Thymus (tissue), 11 donors: ENCODE measurements around the gene PPT2. TPM values are rescaled to one million over a fixed set of nuclear protein-coding genes. Genes with fewer than 3 reads are reported as not detected.

Experiments
- DNase-seq, 9 donors: peaks; one replicate each; pipeline ENCODE4 v3.0.0-alpha.2; 2013; ENCODE audit warnings: low spot score in 9 of 9, low read depth in 6 of 9, missing footprints in 1 of 9
- H3K27ac ChIP-seq, 2 donors: one replicate each; pipeline ENCODE4 v1.5.1; 2013; ENCODE audit warnings: control low read depth in 1 of 2, low read depth in 1 of 2, low read length in 1 of 2, mild to moderate bottlenecking in 1 of 2, moderate library complexity in 1 of 2
- H3K27me3 ChIP-seq, 2 donors: one replicate each; pipeline ENCODE4 v1.5.1; 2013; ENCODE audit warnings: low read length in 1 of 2; ENCODE audit not compliant: control insufficient read depth in 2 of 2, insufficient read depth in 1 of 2
- H3K36me3 ChIP-seq, 2 donors: one replicate each; pipeline ENCODE4 v1.5.1; 2013; ENCODE audit warnings: low read length in 1 of 2, mild to moderate bottlenecking in 1 of 2, moderate library complexity in 1 of 2; ENCODE audit not compliant: control insufficient read depth in 2 of 2, insufficient read depth in 2 of 2
- H3K4me1 ChIP-seq, 2 donors: one replicate each; pipeline ENCODE4 v1.5.1; 2013; ENCODE audit warnings: low read length in 2 of 2; ENCODE audit not compliant: control insufficient read depth in 2 of 2, insufficient read depth in 2 of 2
- H3K4me3 ChIP-seq, 2 donors: one replicate each; pipeline ENCODE4 v1.5.1; 2013; ENCODE audit warnings: low read length in 2 of 2, control low read depth in 1 of 2, mild to moderate bottlenecking in 1 of 2
- H3K9me3 ChIP-seq, 2 donors: one replicate each; pipeline ENCODE4 v1.5.1; 2013; ENCODE audit warnings: low read length in 1 of 2, mild to moderate bottlenecking in 1 of 2; ENCODE audit not compliant: control insufficient read depth in 2 of 2, insufficient read depth in 1 of 2
- WGBS: extraction: QIAGEN DNeasy Blood & Tissue Kit; methylation state at CpG from one replicate; pipeline ENCODE4 v1.1.7; 2013; 5-methylcytosine and 5-hydroxymethylcytosine counted together
- polyA plus RNA-seq: library from polyadenylated mRNA; stranded (reverse); fragments of 200-250 nt; gene quantifications from one replicate; pipeline ENCODE4 v1.2.3, GENCODE V29; 2013
- total RNA-seq: library from RNA; stranded (reverse); fragments of 120-200 nt; gene quantifications from one replicate; pipeline ENCODE4 v1.2.4, GENCODE V29; 2013
- donor health status: healthy.

PPT2 gene
- total and polyA plus RNA-seq, 2 donors = 7.6 to 9.8 TPM

DNA sequence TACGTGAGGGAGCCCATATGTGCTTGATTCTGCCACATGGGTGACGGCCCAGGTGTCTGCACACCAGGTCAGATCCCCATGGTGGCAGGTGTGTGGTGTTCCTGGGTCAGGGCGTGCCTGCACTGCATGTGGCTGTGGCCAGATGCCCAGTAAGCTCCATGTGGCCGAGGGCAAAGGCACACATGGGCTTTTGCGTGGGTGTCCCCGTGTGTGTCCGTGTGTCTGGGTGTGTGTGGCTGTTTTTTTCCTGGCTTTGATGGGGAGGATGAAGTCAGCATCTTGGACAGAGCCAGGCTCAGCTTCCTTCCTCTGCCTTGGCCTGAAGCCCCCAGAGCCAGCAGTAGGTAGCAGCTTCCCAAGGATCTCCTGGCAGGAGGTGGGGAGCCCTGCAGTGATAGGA is 43.3 kb upstream of the PPT2 start:
- no peaks in the 10 kb centered on the region for H3K9me3 ChIP-seq
- H3K4me3 ChIP-seq = no peak overlapping the region
- H3K27ac ChIP-seq = no peak overlapping the region
- H3K36me3 ChIP-seq = peaks cover 11 to 13% of the 10 kb centered on the region in 2 donors
- no peak for DNase-seq
- H3K27me3 ChIP-seq = peaks cover 0 to 43% of the 10 kb centered on the region in 2 donors
- H3K4me1 ChIP-seq = peaks cover 0 to 4% of the 10 kb centered on the region in 2 donors
- 90% methylated on average over 7 of the region's 7 CpGs for WGBS

DNA sequence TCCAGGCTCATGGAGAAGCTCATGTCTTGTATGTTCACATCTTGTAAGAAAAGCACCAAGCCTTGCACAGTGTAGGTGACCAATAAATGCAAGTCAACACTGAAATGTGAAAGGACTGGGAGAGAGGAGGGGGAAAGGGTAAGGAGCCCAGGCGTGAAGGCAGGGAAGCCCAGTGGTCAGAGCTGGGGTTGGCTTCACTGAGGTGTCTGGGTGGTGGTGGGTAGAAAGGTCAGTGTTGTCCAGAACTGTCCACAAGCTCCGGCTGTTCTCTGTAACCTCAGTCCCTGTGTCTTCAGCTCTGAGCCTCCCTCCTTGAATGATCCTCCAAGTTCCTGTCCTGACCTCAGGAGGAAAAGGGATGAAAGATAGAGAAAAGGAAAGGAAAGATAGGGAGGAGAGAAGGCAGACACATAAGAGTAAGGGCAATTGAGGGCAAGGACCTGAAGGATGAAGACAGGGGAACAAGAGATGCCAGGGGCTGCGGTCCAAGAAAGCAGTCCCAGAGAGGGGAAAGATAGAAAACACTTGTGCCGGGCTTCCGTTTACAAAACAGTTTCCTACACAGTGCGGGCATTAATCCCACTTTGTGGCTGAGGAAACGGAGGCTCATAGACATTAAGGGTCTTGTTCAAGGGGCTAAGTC is 42.4 kb upstream of the PPT2 start:
- Histone ChIP-seq H3K4me3 (no peak overlapping the region), H3K27ac (no peak overlapping the region), H3K4me1 (peaks cover 0 to 4% of the 10 kb centered on the region in 2 donors), H3K27me3 (peaks cover 0 to 39% of the 10 kb centered on the region in 2 donors), H3K36me3 (peaks cover 20 to 22% of the 10 kb centered on the region in 2 donors), H3K9me3 (no peaks in the 10 kb centered on the region)
- no peak for DNase-seq
- WGBS = 92% methylated on average over 7 of the region's 7 CpGs

DNA sequence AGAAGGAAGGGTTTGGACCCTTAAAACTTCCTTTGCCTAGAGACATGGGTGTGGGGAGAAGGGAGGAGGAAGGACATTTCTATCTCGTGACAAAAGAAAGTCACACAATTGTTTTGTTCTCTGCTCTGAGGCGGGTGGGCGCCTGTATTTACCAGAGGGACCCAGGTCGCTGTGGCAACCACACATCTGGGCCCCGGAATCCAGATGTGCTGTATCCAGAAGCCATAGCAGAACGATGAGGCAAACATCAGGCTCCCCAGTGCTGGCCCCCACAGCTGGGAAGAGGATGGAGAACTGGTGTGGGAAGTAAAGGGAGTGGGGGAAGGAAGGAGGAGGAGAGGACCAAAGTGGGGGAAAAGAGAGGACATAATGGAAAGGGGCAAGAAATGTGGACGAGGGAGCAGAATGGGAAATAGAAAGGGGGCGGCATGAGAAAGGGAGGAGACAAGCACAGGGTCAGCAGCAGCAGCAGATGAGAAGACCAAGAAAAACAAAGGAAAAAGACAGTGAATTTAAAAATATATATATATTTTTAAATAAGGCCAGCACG is 41.4 kb upstream of the PPT2 start:
- H3K9me3 ChIP-seq = no peaks in the 10 kb centered on the region
- H3K27ac ChIP-seq = no peak overlapping the region
- peaks cover 0 to 31% of the 10 kb centered on the region in 2 donors for H3K27me3 ChIP-seq
- no peak for DNase-seq
- H3K4me3 ChIP-seq = no peak overlapping the region
- H3K36me3 ChIP-seq = peaks cover 30 to 32% of the 10 kb centered on the region in 2 donors
- 95% methylated on average over 9 of the region's 9 CpGs for WGBS
- peaks cover 0 to 4% of the 10 kb centered on the region in 2 donors for H3K4me1 ChIP-seq

DNA sequence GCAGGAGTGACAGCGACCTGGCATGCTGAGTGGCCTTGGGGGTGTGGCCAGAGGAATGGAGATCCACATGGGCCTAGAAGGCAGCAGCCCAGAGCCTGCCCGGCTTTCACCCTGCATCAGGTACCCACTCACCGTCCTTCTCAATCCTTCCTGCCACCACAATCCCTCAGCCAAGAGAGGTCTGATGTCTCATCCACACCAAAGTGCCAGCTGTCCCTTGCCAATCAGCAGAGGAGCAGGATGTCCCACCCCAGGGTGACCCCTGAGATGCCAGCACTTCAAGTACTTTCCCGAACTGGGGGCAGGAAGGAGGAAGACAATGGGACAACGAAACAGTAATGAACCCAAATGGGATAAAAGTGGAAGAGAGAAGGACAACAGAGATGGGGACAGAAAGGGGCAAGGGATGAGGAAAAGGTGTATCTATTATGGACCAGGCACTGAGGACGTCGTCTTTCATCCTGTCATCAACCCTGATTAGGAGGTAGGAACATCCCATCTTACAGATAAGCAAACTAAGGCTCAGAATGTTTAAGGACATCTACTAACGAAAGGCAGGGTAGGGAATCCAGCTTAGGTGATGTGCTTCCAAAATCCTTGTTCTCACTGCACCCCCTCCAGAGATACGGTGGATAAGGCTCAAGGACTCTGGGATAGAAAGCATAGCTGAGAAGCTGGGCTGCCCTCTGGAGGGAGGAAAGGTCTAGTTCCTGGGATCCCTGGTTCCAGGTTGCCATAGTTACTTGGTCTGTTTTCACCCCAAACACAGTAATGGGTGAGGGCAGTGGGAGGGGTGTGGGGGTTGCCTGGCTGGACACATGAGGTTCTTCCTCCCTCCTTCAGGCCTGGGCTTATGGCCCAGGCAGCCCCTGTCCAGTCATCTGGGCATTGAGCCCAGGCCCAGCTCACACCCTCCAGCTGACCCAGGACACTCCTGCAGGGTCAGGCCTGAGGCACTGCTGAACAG is 40.3 kb upstream of the PPT2 start:
- H3K9me3 ChIP-seq = no peaks in the 10 kb centered on the region
- peak overlapping the region in 1 of 2 donors; percentile 32 for H3K27ac ChIP-seq
- no peak overlapping the region for H3K4me3 ChIP-seq
- DNase-seq = no peak
- peaks cover 40 to 41% of the 10 kb centered on the region in 2 donors for H3K36me3 ChIP-seq
- peaks cover 0 to 4% of the 10 kb centered on the region in 2 donors for H3K4me1 ChIP-seq
- peaks cover 0 to 19% of the 10 kb centered on the region in 2 donors for H3K27me3 ChIP-seq
- WGBS = 97% methylated on average over 9 of the region's 9 CpGs

DNA sequence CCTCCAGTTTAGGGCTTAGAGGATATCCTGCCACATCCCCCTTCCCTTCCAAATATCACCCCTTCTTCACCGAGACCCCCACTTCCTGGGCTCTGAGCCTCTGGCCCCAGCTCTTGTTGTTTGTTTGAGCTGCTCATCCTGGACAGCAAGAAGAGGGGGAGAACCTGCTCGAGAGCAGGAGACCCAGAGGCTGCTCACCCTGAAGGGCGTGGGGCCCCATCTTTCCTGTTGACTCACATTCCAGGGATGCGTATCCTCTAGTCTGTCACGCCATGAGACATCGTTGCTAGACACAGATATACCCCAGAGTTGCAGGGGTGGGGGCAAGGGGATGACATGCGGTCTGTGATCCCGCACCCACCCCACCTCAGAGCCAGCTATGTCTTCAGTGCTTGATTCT is 39.1 kb upstream of the PPT2 start:
- Histone ChIP-seq H3K36me3 (peaks cover 47 to 51% of the 10 kb centered on the region in 2 donors), H3K4me3 (no peak overlapping the region), H3K4me1 (peaks cover 0 to 9% of the 10 kb centered on the region in 2 donors), H3K9me3 (no peaks in the 10 kb centered on the region), H3K27me3 (peaks cover 0 to 8% of the 10 kb centered on the region in 2 donors), H3K27ac (no peak overlapping the region)
- DNase-seq = no peak
- WGBS = 93% methylated on average over 8 of the region's 8 CpGs

DNA sequence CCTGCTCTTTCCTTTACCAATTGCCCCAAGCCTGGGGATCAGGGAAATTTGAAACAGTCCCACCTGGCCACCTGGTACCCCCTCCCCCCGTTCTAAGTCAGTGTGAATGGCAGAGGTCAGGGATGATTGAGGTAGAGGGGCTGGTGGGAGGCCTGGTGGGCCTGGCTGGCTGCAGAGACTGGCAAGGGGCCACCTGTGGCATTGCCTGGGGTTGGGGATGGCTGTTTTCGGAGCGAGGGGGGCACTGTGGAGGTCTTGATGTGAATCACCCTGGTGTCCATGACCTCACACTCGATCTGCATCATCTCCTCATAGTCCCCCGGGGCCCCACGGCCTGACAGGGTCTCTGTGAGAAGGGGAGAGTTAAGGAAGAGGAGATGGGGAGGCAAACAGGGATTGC is 38.3 kb upstream of the PPT2 start:
- Histone ChIP-seq H3K27me3 (peaks cover 0 to under 1% of the 10 kb centered on the region in 2 donors), H3K9me3 (no peaks in the 10 kb centered on the region), H3K36me3 (peaks cover 52 to 57% of the 10 kb centered on the region in 2 donors), H3K4me3 (no peak overlapping the region), H3K27ac (no peak overlapping the region), H3K4me1 (peaks cover 0 to 9% of the 10 kb centered on the region in 2 donors)
- 98% methylated on average over 6 of the region's 6 CpGs for WGBS
- no peak for DNase-seq

DNA sequence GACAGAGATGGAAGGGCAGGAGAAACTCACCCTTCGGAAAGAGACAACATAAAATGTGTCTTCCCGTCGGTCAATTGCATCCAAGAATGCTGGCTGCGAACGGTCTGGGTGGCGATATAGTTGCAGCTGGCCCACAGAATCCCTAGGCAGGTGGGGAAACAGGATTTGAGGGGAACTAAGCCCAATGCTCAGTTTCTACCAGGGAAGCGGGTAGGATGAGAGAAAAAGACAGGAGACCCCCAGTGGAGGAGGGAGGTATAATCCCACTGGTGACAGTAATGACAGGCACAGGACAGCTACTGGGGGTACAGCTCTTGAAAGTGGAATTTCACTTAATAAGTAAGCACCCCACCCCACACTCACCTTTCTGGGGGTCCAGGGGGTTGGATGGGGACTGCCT is 37.3 kb upstream of the PPT2 start:
- H3K4me1 ChIP-seq = peaks cover 0 to 9% of the 10 kb centered on the region in 2 donors

DNA sequence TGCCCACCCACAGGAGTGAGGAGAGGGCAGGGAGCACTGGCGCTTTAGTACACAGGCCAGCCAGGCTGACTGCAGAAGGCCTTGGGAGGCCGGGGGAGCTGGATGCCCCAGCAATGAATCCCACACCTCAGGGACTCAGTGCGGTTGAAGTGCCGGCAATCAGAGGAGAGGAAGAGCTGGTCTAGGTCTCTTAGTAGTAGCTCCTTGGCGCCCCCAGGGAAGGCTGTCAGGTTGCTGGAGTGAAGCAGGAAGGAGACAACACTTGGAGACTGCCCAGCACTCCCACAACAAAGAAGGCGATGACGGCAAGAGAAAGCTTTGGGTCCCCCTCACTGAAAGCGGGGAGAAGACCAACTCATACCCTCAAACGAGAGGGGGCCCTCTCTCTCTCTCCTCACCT is 36.5 kb upstream of the PPT2 start:
- Histone ChIP-seq H3K9me3 (no peaks in the 10 kb centered on the region), H3K36me3 (peaks cover 63 to 73% of the 10 kb centered on the region in 2 donors), H3K27me3 (no peaks in the 10 kb centered on the region), H3K27ac (no peak overlapping the region), H3K4me3 (no peak overlapping the region), H3K4me1 (peaks cover 0 to 9% of the 10 kb centered on the region in 2 donors)
- DNase-seq = no peak
- WGBS = 97% methylated on average over 9 of the region's 9 CpGs

More for the DNA sequence above, 37.3 kb upstream of the PPT2 start:
- Histone ChIP-seq H3K36me3 (peaks cover 58 to 66% of the 10 kb centered on the region in 2 donors), H3K27ac (no peak overlapping the region), H3K4me3 (no peak overlapping the region), H3K9me3 (no peaks in the 10 kb centered on the region), H3K27me3 (no peaks in the 10 kb centered on the region)
- 97% methylated on average over 7 of the region's 7 CpGs for WGBS
- DNase-seq = peak in 1 of 9 donors; percentile 37
